ENCODE results near the gene PLCG2. TPM values are rescaled to one million over a fixed set of nuclear protein-coding genes. Genes with fewer than 3 reads are reported as not detected.

PLCG2 gene
- total and polyA plus RNA-seq, 2 of the 8 experiments (the other 6 are each of a cell fraction or from before 2014, with no cell fraction given), result 6.1 to 6.9 TPM

- TF ChIP-seq NANOG (IDR thresholded peaks at IDR 0.05; ENCODE audit: insufficient read depth, low read depth, low read length, poor library complexity, severe bottlenecking) (peak; percentile 21), SIRT6 (IDR thresholded peaks at IDR 0.05; ENCODE audit: low read length) (no peak), SP1 (IDR thresholded peaks at IDR 0.05; ENCODE audit: low read depth, low read length) (0 out of 2 replicates have a peak, but pooled peaks have one; percentile 38), RAD21 (IDR thresholded peaks at IDR 0.05 in 1 of 2, conservative IDR thresholded peaks at IDR 0.05 in 1 of 2; ENCODE audit: low read depth in 2 of 2, low read length in 2 of 2) (peak; percentile 96 to 98), HDAC2 (IDR thresholded peaks at IDR 0.05; ENCODE audit: borderline replicate concordance in 1 of 2, low read depth in 2 of 2, low read length in 2 of 2) (no peak), CREB1 (IDR thresholded peaks at IDR 0.05) (peak; percentile 73), GTF2F1 (IDR thresholded peaks at IDR 0.05; ENCODE audit: borderline replicate concordance, low read depth, low read length) (no peak), EGR1 (IDR thresholded peaks at IDR 0.05; ENCODE audit: borderline replicate concordance, low read depth, low read length) (no peak), NRF1 (IDR thresholded peaks at IDR 0.05; ENCODE audit: low read depth, low read length) (no peak), CHD7 (IDR thresholded peaks at IDR 0.05; ENCODE audit: insufficient replicate concordance, low read length) (no peak), TBP (IDR thresholded peaks at IDR 0.05; ENCODE audit: low read depth, low read length) (no peak)
Measured at GRCh38 chr16:81737885-81738536, 41.1 kb upstream of the PLCG2 start (continued).
